Lower lobe of right lung (tissue), 2 donors: ENCODE results near the gene ST3GAL3. TPM values are rescaled to one million over a fixed set of nuclear protein-coding genes. Genes with fewer than 3 reads are reported as not detected.

Source experiments
- ATAC-seq, 2 donors: fragments of 200-7000 bp; cut with Tn5 transposase; one replicate each; pipeline ENCODE4 v1.9.1; 2020 to 2022; ENCODE audit warnings: mild to moderate bottlenecking in 2 of 2, moderate library complexity in 2 of 2
- DNase-seq: peaks from one replicate; pipeline ENCODE4 v3.0.0-alpha.2; 2020
- H3K27ac ChIP-seq: fragments of 200-600 bp; one replicate; pipeline ENCODE4 v1.8.0; 2022
- H3K27me3 ChIP-seq: fragments of 200-600 bp; one replicate; pipeline ENCODE4 v1.8.0; 2022; ENCODE audit warnings: low read depth
- H3K36me3 ChIP-seq: fragments of 200-600 bp; one replicate; pipeline ENCODE4 v1.8.0; 2022; ENCODE audit warnings: mild to moderate bottlenecking
- H3K4me1 ChIP-seq: fragments of 200-600 bp; one replicate; pipeline ENCODE4 v1.8.0; 2022
- H3K4me3 ChIP-seq: fragments of 200-600 bp; one replicate; pipeline ENCODE4 v1.8.0; 2022; ENCODE audit warnings: mild to moderate bottlenecking
- H3K9me3 ChIP-seq: fragments of 200-600 bp; one replicate; pipeline ENCODE4 v1.8.0; 2022
- intact Hi-C: fragments of 100-400 bp; cut with DNase I; formaldehyde crosslinking; loops from one replicate; pipeline ENCODE4 v1.11.0; 2022
- total RNA-seq: library from RNA; stranded (reverse); fragmentation: NEBNext Ultra II Directional; extraction: Animal tissue kit (Norgen Biotek cat#: 25700); gene quantifications from one replicate; pipeline ENCODE4 v1.2.1, GENCODE V29; 2021
- TF ChIP-seq, protein P1 (sequence below): fragments of 200-600 bp; IDR thresholded peaks from one replicate; pipeline ENCODE4 v1.8.0; 2022; ENCODE audit warnings: antibody characterized with exemption, mild to moderate bottlenecking
- donor health status: DM: no; HTN: yes; CAD: no; lungs with severe emphysema.

ST3GAL3 gene
- total RNA-seq, 1 donor from 2014 or later = 23.6 TPM

DNA sequence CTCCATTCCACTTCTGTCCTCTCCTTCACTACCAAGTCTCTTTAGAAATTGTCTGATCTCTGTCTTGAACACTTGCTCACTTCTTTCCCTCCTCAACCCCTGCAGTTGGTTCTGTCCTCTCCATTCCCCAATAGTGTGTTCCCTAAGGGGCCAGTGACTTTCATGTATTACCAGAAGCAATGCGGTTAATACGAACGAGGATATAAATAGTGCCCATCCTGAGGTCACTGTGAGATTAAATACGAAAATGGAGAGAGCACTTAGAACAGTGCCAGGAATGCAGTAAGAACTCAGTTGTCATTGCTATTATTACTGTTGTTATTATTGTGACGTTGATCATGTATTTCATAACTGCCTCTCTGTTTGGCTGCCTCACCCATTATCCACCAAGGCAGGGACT lies 173.3 kb downstream of the ST3GAL3 start:
- no peaks in the 10 kb centered on the region for H3K4me1 ChIP-seq
- no peak overlapping the region for H3K27ac ChIP-seq
- ATAC-seq = no peak
- H3K36me3 ChIP-seq = peaks cover 9% of the 10 kb centered on the region
- no peaks in the 10 kb centered on the region for H3K27me3 ChIP-seq
- no peaks in the 10 kb centered on the region for H3K9me3 ChIP-seq
- no peak for DNase-seq
- no peak overlapping the region for H3K4me3 ChIP-seq
- intact Hi-C loops = no loop called here
- TF ChIP-seq, protein P1, sequence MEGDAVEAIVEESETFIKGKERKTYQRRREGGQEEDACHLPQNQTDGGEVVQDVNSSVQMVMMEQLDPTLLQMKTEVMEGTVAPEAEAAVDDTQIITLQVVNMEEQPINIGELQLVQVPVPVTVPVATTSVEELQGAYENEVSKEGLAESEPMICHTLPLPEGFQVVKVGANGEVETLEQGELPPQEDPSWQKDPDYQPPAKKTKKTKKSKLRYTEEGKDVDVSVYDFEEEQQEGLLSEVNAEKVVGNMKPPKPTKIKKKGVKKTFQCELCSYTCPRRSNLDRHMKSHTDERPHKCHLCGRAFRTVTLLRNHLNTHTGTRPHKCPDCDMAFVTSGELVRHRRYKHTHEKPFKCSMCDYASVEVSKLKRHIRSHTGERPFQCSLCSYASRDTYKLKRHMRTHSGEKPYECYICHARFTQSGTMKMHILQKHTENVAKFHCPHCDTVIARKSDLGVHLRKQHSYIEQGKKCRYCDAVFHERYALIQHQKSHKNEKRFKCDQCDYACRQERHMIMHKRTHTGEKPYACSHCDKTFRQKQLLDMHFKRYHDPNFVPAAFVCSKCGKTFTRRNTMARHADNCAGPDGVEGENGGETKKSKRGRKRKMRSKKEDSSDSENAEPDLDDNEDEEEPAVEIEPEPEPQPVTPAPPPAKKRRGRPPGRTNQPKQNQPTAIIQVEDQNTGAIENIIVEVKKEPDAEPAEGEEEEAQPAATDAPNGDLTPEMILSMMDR = no peak

DNA sequence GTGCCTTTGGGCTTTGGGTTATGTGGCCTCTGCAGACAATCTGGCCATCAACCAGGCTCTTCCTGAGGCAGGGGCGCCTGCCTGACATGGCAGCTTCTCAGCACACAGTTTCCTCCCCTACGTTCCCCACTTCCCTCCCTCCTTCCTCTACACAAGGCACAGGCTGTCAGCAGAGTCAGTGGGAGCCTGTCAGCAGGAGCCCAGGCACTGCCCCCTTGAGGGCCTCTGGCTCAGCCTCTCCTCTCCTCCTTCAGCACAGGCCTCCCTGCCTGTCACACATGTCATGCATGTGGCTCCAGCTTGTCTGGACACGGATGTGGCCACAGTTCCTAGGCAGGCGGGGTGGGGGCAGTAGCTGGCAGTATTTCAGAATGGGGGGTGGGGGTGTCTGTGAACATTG lies 174.1 kb downstream of the ST3GAL3 start:
- Histone ChIP-seq H3K36me3 (peaks cover 9% of the 10 kb centered on the region), H3K27me3 (no peaks in the 10 kb centered on the region), H3K4me3 (no peak overlapping the region), H3K27ac (no peak overlapping the region), H3K9me3 (no peaks in the 10 kb centered on the region), H3K4me1 (no peaks in the 10 kb centered on the region)
- no peak for DNase-seq
- no peak for ATAC-seq
- intact Hi-C loops = no loop called here
- TF ChIP-seq, protein P1 = no peak

DNA sequence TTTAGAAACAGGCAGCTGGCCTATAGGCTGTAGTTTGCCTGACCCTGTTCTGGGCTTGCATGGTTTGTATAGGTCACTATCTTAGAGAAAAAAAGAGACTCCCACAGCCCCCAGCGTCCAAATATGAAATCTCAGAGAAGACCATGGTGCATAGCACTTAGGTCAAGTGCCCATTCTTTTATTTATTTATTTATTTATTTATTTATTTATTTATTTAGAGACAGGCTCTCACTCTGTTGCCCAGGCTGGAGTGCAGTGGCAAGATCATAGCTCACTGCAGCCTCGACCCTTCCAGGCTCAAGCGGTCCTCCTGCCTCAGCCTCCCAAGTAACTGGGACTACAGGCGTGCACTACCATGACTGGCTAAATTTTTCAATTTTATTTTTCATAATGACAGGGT lies 175.4 kb downstream of the ST3GAL3 start:
- intact Hi-C loops = no loop called here
- no peaks in the 10 kb centered on the region for H3K9me3 ChIP-seq
- H3K27me3 ChIP-seq = no peaks in the 10 kb centered on the region
- H3K4me3 ChIP-seq = no peak overlapping the region
- H3K27ac ChIP-seq = no peak overlapping the region
- ATAC-seq (no peak), DNase-seq (no peak)
- no peaks in the 10 kb centered on the region for H3K4me1 ChIP-seq
- H3K36me3 ChIP-seq = peaks cover 9% of the 10 kb centered on the region
- TF ChIP-seq, protein P1 = no peak

DNA sequence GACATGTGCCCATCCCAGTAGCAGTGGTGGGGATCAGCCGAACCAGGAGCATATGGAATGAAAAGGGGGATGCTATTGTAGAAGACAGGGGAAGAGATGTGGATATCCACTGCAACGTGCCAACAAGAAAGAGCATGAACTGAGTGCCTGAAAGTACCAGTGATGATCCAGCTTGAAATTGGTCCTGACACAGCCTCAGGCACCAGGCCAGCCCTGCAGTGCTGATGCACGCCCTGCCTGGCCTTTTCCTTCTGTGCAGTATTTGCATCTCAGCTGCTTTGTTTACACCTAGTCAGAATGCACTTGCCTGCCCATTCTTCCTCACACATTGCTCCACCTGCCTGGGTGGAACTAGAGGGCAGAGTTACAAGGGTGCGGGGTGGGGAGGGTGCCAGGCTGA lies 176.0 kb downstream of the ST3GAL3 start:
- no peak overlapping the region for H3K4me3 ChIP-seq
- ATAC-seq (no peak), DNase-seq (no peak)
- no peak overlapping the region for H3K27ac ChIP-seq
- TF ChIP-seq, protein P1 = no peak
- H3K36me3 ChIP-seq = peaks cover 9% of the 10 kb centered on the region
- H3K9me3 ChIP-seq = no peaks in the 10 kb centered on the region
- intact Hi-C loops = no loop called here
- H3K27me3 ChIP-seq = no peaks in the 10 kb centered on the region
- no peaks in the 10 kb centered on the region for H3K4me1 ChIP-seq

DNA sequence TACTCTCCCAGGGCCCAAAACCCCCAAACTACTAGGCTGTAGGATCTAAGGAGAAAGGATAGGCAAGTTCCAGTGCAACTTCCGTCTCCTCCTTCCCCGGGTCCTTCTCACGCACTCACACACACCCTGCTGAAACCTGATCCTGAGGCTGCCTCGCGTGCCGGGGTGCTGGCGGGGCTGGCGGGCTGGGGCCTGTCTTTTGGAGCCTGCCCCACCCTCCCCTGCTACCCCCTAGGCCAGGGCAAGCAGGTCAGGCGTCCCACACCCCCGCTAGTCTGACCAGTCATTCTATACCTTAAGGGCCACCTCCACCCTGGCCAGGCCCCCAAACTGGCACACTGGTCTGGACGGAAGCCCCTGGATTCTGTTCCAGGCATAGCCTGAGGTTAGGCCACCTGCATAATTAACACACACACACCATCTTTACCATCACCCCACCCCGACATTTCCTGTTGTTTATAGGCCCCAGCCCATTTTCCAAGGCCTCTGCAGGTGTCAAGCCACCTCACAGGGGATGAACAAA lies 178.0 kb downstream of the ST3GAL3 start:
- ATAC-seq (peak in 1 of 2 donors; percentile 32), DNase-seq (no peak)
- Histone ChIP-seq H3K4me3 (no peak overlapping the region), H3K9me3 (no peaks in the 10 kb centered on the region), H3K4me1 (no peaks in the 10 kb centered on the region), H3K27me3 (no peaks in the 10 kb centered on the region), H3K27ac (no peak overlapping the region), H3K36me3 (no peaks in the 10 kb centered on the region)
- intact Hi-C loops = no loop called here
- TF ChIP-seq, protein P1 = no peak

DNA sequence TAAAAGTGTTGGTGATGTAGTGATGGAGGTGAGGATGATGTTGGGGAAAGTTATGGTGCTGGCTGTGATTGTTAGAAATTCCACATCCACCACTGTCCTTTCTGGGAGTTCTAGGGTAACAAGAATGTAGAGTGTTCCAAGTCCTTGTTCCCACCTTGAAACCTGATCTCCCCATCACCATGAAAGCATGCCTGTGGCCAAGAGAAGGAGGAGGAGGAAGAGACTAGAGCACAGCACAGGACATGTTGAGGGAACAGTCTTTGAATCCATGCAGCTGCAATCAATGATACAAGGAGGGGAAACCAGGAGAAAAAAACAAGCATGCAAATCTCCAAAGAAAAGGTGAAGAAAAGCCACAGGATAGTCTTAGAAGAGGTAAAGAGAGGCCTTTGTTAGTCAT lies 180.4 kb downstream of the ST3GAL3 start:
- Histone ChIP-seq H3K27ac (no peak overlapping the region), H3K4me3 (no peak overlapping the region), H3K36me3 (no peaks in the 10 kb centered on the region), H3K4me1 (no peaks in the 10 kb centered on the region), H3K9me3 (no peaks in the 10 kb centered on the region), H3K27me3 (no peaks in the 10 kb centered on the region)
- intact Hi-C loops = no loop called here
- DNase-seq (no peak), ATAC-seq (no peak)
- TF ChIP-seq, protein P1 = no peak
